ENCODE data around the gene ZNF500. TPM values are rescaled to one million over a fixed set of nuclear protein-coding genes. Genes with fewer than 3 reads are reported as not detected.
A peak's percentile ranks its signal among the peaks of the same experiment; 100 is the strongest.

The ZNF500 gene
- polyA plus RNA-seq, 3 donors: 12.4 to 13.7 (median 13.4) TPM

DNA sequence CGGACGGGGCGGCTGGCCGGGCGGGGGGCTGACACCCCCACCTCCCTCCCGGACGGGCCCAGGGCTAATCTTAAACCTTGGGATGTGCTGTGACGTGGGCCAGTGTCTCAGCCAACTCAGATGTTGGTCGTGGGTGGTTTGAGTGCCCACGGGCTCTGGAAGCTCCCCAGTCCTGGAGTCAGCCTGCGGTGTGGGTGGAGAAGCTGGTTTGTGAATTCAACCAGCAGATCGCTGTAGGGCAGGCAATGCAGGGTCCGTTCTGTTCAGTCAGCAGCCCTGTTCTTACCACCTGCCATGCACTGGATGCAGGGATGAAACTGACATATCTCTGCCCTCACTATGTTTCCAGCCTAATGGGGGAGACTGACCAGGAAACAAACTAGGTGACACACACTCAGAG is 8.0 kb upstream of the ZNF500 start:
- DNase-seq (ENCODE audit: low read depth in 3 of 3, low spot score in 2 of 3): no peak

DNA sequence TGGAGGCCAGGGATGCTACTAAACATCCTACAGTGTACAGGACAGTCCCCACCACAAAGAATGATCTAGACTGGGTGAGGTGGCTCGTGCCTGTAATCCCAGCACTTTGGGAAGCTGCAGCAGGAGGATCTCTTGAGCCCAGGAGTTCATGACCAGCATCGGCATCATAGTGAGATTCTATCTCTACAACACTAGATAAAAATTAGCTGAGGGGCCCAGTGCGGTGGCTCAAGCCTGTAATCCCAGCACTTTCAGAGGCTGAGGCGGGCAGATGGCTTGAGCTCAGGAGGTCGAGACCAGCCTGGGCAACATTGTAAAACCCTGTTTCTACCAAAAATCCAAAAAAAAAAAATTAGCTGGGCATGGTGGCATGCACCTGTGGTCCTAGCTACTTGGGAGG is 5.4 kb upstream of the ZNF500 start:
- DNase-seq (ENCODE audit: low read depth in 3 of 3, low spot score in 2 of 3): no peak

DNA sequence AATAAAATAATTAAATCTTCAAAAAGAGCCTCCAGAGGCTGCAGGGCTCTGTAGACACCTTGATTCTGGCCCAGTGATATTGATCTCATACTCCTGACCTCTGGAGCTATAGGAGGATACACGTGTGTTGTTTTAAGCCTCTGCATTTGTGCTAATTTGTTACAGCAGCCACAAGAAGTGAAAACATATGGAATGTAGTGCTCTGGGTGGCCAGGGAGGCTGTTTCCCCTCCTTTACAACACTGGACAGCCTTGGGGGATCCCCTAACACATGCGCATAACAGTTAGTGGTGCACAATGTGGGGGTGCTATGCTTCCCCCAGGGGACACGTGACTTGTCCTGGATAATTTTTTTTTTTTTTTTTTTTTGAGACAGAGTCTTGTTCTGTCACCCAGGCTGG is 4.7 kb upstream of the ZNF500 start:
- DNase-seq (ENCODE audit: low read depth in 3 of 3, low spot score in 2 of 3): no peak

DNA sequence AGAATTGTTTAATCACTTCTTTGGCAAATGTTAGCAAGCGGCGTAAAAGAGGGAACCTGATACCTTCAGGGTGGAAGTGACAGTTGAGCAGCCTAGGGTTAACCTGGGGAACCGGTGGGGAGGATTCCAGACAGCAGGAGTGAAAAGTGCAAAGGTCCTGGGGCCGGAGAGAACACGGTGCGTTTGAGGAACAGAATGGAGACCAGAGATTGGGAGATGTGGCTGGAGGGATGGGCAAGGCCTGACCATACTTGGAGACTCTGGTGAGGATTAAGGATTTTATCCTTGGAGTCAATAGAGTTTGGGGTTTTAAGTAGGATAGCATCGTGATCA is 2.3 kb upstream of the ZNF500 start:
- no peak for DNase-seq (ENCODE audit: low read depth in 3 of 3, low spot score in 2 of 3)

DNA sequence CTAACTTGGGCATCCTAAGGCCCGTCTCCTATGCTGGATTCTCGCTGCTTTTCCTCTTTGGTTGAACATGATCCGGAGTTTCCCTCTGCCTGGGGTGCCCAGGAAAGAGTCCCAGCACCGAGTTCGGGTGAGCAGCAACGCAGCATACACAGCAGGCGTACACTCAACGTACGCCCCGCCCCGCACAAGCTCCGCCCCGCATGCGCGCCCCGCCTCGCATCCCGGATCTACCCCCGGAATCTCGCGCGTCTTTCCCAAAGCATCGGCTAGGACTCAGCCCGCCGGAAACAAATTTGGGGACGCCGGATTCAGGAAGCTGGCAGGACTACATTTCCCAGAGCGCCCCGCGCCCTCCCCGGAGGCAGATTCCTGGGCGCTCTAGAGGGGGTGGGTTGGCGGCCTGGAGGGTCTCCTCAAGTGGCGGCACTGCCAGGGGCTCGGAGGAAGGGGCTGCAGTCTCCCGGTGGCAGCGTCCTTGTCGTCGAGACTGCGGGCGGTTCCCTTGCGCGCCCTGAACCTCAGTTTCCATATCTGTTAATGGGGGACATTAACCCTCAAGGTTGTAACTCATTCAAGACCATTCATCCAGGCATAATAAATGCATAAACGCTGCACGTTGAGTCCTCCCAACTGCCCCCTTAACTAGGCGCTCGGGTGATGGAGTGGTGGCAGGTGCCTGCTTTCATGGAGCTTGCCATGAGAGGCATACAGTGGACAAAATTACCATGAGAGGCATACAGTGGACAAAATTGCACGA is 1.8 kb upstream of the ZNF500 start:
- DNase-seq (ENCODE audit: low read depth in 3 of 3, low spot score in 2 of 3): peak; percentile 84 to 93 (median 85)

DNA sequence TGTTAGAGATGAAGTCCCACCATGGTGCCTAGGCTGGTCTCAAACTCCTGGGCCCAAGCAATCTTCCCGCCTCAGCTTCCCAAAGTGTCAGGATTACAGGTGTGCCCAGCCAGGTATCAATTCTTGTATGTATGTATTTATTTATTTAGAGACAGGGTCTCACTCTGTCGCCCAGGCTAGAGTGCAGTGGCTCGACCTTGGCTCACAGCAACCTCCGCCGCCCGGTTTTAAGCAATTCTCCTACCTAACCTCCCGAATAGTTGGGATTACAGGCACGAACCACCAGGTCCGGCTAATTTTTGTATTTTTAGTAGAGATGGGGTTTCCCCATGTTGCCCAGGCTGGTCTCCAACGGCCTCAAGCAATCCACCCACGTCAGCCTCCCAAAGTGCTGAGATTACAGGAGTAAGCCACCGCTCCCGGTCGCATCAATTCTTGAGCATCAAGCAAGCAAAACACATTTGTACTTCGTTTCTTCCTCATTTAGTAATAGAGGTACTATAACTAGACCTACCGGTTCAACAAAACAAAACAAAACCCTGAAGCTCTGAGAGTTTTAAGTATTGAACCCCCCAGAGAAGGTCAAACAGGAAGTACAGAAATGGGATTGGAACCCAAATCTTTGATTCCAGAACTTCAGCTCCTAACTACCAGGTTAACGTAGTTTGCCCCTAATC is 1.0 kb upstream of the ZNF500 start:
- no peak for DNase-seq (ENCODE audit: low read depth in 3 of 3, low spot score in 2 of 3)

DNA sequence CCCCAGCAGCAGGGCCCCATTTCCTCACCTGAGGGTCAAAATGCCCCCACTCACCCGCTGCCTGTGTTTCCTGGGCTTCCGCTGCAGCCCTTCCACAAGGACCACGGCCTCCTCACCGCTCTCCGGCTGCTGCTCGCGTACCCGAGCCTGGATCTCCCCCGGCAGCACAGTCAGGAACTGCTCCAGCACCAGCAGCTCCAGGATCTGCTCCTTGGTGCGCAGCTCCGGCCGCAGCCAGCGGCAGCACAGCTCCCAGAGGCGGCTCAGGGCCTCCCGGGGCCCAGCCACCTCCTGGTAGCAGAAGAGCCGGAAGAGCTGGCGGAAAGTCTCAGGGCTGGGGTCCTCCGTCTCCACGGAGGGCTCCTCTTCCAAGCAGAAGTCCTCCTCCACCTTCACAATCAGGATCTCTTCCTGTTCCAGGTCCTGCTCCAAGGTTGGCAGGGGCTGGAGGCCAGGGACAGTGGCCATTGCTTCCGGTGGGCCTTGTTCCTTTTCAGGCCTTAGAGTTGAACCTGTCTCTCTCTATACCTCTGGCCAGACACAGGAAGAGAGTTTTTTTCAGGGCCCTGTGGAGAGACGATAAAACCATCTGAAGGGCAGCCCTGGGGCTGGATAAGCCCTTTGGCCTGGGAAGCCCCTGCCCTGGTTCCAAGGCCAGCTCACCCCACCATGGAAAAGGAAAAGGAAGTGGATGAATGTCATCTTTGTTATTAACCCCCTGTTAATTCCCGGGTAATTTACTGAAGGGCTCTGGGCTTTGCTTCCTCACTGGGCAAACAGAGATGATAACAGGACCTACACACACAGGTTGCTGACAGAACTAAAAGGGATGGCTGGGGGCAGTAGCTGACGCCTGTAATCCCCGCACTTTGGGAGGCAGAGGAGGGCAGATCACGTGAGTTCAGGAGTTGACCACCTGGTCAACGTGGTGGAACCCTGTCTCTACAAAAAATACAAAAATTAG is 1.2 kb downstream of the ZNF500 start:
- DNase-seq (ENCODE audit: low read depth in 3 of 3, low spot score in 2 of 3): no peak

DNA sequence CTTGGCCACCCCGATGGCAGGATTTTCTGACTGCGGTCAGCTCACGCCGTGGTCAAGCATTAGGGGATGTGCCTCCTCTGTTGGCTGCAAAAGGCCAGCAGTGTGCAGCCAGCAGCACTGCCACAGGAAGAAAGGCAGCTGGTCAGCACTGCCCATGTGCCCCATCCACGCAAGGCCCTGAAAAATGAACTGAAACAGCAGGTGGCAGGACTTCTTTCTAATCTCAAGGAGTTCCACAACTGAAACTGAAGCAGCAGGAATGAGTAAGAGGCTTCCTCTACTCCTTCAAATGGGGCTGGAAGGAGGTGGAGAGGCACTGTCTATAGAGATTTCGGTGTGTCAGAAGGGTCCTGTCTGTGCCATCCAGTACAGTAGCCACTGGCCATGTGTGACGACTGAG is 3.2 kb downstream of the ZNF500 start:
- no peak for DNase-seq (ENCODE audit: low read depth in 3 of 3, low spot score in 2 of 3)

DNA sequence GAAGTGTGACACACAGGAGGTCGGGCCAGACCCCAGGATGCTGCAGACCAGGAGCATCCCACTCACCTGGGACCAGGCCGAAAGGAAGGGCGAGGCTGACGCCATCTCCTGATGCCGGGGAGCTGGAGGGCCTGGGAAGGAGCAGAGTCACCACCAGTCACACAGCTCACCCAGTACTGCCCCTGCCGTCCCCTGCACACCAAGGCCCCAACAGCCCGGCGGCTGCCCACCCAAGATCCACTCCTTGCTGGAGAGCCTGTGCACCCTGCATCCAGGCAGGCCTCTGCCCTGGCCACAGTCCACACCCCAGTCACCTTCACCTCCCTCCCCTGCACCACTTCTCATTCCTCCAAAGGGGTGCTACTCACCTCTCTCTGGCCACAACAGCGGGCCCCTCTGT is 4.8 kb downstream of the ZNF500 start:
- no peak for DNase-seq (ENCODE audit: low read depth in 3 of 3, low spot score in 2 of 3)

DNA sequence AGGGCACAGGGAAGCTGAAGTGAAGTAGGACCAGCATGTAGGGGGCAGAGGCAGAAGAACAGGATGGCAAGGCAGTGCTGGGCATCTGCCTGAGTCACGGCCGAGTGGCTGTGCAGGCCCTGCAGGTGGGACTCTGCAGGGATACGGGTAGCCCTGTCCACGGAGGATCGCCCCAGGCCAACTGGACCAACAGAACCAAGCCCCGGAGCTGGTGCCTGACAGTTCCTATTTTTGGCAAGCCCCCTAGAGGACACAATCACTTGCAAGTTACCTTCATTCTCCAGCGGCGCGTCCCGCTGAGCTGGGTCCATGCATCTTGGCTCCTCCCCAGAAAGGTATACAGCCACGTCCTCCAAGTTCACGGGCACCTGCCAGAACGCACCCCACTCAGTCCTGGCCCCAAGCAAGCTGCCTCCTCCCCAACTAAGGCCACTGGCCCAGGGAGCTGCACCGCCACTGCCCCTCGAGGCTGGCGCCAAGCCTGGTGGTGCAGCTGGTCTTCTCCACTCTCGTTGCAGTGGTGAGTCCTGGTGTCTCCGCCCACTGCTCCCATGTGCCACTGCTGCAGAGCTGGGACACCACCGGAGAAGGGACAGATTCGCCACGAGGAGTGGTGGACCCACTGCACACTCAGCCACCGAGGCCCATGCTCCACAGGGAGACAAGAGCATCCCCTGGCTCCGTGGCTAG is 6.6 kb downstream of the ZNF500 start:
- no peak for DNase-seq (ENCODE audit: low read depth in 3 of 3, low spot score in 2 of 3)

DNA sequence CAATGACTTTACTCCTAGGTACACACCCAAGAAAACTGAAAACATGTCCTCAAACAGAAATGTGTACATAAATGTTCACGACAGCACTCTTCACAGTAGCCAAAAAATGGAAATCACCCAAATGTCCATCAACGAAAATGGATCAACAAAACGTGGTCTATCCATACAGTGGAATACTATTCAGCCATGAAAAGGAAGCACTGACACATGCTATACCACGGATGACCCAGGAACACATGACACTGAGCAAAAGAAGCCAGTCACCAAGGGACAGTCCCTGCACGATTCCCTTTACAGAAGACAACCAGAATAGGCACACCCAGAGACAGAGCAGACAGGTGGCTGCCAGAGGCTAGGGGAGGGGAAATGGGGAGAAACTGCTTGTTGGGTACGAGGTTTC is 11.3 kb downstream of the ZNF500 start:
- no peak for DNase-seq (ENCODE audit: low read depth in 3 of 3, low spot score in 2 of 3)

DNA sequence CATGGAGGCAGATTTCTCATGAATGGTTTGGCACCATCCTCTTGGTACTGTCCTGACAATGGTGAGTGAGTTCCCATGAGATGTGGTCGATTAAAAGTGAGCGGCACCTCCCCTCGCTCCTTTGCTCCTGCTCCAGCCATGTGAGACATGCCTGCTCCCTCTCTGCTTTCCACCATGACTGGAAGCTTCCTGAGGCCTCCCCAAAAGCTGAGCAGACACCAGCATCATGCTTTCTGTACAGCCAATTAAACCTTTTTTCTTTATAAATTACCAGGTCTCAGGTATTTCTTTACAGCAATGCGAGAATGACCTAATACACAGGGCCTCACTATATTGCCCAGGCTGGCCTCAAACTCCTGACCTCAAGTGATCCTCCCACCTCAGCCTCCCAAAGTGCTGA is 12.1 kb downstream of the ZNF500 start:
- DNase-seq (ENCODE audit: low read depth in 3 of 3, low spot score in 2 of 3): no peak

DNA sequence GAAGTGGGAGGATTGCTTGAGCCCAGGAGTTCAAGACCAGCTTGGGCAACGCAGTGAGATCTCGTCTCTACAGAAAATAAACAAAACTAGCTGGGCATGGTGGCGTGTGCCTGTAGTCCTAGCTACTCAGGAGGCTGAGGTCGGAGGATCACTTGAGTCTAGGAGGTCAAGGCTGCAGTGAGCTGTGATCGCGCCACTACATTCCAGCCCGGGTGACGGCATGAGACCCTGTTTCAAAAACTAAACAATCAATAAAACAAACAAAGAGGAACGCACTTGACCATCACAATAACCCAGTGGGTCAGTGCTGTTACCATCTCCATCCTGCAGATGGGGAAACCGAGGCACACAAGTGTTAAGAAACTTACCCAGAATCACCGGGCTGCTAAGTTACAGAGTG is 13.7 kb downstream of the ZNF500 start:
- DNase-seq (ENCODE audit: low read depth in 3 of 3, low spot score in 2 of 3): no peak

DNA sequence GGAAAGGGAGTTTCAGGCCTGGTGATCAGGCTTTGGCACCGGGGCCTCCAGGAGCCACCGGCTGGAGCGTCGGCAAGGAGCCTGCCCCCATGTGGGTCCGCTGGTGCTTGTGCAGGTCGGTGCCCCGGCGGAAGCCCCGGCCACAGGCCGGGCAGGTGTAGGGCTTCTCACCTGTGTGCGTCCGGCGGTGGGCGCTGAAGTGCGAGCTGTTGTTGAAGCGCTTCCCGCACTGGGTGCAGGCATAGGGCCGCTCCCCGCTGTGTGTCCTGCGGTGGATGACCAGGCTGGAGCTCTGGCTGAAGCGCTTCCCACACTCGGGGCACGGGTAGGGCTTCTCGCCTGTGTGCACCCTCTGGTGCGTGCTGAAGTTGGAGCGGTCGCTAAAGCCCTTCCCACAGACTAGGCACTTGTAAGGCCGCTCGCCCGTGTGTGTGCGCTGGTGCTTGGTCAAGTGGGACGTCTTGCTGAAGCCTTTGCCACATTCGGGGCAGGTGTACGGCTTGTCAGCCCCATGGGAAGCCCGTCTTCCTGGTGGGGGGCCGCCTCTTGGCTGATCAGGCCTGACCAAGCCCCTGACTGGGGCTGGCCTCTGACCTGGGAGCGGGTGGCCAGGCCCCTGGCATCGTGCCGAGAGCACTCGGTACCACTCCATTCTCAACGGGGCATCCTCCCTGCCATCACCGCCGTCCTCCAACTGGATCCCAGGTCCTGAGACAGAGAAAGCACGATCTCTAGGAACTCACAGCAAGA is 14.4 kb downstream of the ZNF500 start:
- no peak for DNase-seq (ENCODE audit: low read depth in 3 of 3, low spot score in 2 of 3)

DNA sequence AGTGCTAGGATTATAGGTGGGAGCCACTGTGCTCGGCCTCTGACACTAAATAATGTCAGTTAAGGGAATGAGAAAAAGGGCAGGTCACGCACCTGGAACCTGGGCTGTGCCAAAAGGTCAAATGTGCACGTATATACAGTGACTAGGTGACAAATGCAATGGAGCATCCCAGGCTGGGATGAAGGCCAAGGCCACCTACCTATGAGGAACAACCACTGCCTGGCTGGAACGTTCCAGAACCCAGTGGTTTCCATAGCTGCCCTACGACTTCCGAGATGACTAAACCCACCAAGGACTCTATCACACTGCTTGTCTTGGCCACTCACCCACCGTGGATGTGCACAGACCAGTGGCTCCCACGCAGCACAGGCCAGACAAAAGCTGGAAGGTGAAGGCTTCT is 16.1 kb downstream of the ZNF500 start:
- DNase-seq (ENCODE audit: low read depth in 3 of 3, low spot score in 2 of 3): no peak

DNA sequence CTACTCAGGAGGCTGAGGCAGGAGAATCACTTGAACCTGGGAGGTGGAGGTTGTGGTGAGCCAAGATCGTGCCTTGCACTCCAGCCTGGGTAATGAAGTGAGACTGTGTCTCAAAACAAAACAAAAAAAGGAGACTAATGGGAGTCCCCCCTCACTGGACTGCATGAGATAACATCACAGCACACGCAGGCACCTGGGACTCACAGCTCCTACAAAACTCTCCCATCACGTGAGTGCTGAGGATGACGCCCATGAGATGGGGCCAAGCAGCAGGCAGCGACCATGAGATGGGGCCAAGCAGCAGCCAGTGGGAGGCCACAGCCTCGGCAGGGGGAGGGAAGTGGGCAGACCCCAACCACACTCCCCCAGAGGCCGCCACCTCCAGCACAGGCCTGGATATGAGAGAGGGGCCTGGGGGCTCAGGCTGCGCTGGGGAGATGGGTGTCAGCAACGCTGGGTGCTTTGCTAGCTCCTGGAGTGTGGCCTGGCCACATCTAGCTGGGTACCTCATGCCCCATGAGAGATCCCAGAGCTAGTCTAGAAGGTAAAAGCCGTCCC is 17.2 kb downstream of the ZNF500 start:
- DNase-seq (ENCODE audit: low read depth in 3 of 3, low spot score in 2 of 3): no peak

DNA sequence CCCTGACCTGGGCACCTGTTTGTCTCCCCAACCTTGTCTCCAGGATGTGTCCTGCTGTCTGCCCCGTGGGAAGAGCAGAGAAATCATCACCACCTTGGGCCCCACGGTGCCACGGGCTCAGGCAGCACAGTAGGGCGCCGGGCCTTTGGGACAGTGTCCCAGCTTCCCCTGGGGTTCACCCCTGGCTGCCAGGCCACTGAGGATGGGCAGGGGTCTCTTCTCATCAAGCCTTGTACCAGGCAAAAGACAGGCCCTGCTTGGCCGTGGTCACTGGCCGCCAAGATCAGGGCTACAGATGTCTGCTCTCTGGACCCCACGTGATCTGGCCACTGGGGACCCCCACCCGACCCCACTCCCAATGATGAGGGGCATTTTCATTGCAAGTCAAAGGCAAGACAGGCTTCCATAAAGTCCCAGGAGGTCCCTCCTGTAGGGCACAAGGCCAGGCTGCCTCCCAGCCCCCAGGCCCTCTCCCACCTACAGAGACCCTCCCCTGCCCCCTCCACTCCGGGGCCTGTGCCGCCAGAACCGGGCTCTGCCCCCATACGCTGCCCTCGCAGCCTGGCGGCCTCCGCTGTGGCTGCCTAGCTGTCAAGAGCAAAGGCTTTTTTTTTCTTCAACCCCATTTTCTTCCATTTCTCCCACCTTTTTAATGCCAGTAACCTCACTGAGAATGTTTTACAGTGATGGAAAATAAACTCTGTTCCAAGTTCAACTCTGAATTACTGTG is 18.1 kb downstream of the ZNF500 start:
- no peak for DNase-seq (ENCODE audit: low read depth in 3 of 3, low spot score in 2 of 3)

DNA sequence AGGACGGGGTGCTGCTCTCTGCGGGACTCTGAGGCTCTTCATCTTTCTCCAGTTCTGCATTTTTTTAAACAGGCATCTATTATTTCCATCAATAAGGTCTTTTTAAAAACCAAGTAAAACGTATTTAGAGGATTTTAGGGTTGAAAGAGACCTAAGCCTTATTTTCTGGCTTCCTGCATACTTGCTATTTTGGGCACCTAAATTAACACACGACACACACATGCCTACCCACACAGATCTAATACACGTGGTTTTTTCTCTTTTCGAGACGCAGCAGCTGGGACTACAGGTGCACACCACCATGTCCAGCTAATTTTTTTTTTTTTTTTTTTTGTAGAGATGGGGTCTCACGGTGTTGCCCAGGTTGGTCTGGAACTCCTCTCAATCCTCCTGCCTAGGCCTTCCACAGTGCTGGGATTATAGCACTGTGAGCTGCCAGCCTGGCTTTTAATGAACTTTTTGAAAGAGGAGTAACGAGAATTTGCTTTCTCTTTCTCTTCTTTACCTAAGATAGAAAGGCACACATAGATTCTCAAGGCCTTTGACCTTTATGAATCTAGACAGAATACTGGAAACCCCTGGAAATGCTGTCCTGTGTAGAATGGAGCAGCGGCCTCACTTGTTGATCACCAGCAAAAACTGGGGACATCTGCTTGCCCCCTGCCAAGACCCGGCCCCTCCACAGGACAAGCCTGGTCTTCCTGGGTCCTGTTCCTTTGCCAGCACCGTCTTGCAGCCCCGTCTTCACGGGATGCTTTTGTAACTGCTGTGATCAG is 18.9 kb downstream of the ZNF500 start:
- DNase-seq (ENCODE audit: low read depth in 3 of 3, low spot score in 2 of 3): no peak

Data from right renal cortex interstitium (tissue), 3 donors.